Measurements from ENCODE around the gene DNAJB5. TPM values are rescaled to one million over a fixed set of nuclear protein-coding genes. Genes with fewer than 3 reads are reported as not detected.

Gene DNAJB5
- total and polyA plus RNA-seq, 9 of the 15 experiments (the other 6 are each of a cell fraction or from before 2014, with no cell fraction given): 0.15 to 7.4 (median 3.7) TPM

Other genes with a start within 250 kb of the DNAJB5 start
- gene PHF24, start 31.5 kb upstream of the DNAJB5 start, total RNA-seq (2014; rRNA removed): not detected in 2 replicates
- gene PHF24, start 31.5 kb upstream of the DNAJB5 start, total RNA-seq (2014; rRNA removed; fragmentation: Illumina TruSeq; extraction: Trizol): not detected in 2 replicates
- not detected in 2 replicates for gene PHF24, start 31.5 kb upstream of the DNAJB5 start, total RNA-seq (2015; rRNA removed; fragmentation: Illumina TruSeq; extraction: Trizol)
- not detected in 2 replicates for gene PHF24, start 31.5 kb upstream of the DNAJB5 start, total RNA-seq (2021)
- 0.01 TPM in 2 replicates for gene PHF24, start 31.5 kb upstream of the DNAJB5 start, polyA plus RNA-seq (2011; rRNA removed)
- gene PHF24, start 31.5 kb upstream of the DNAJB5 start, polyA plus RNA-seq (2014; fragmentation: Illumina TruSeq; extraction: Trizol): not detected in 2 replicates
- not detected for gene PHF24, start 31.5 kb upstream of the DNAJB5 start, polyA plus RNA-seq (2014; fragmentation: Nextera tagmentation; extraction: Ambion mirVana)
- 0.01 TPM in 1 of 2 replicates, not detected in the other for gene PHF24, start 31.5 kb upstream of the DNAJB5 start, polyA plus RNA-seq (2014; rRNA removed)
- 192 and 235 TPM in 2 replicates for gene VCP, start 82.9 kb downstream of the DNAJB5 start, total RNA-seq (2014; rRNA removed)
- 199 and 201 TPM in 2 replicates for gene VCP, start 82.9 kb downstream of the DNAJB5 start, total RNA-seq (2014; rRNA removed; fragmentation: Illumina TruSeq; extraction: Trizol)
- gene VCP, start 82.9 kb downstream of the DNAJB5 start, total RNA-seq (2015; rRNA removed; fragmentation: Illumina TruSeq; extraction: Trizol): 199 TPM in 2 replicates
- gene VCP, start 82.9 kb downstream of the DNAJB5 start, total RNA-seq (2021): 232 and 256 TPM in 2 replicates
- gene VCP, start 82.9 kb downstream of the DNAJB5 start, polyA plus RNA-seq (2011; rRNA removed): 221 and 257 TPM in 2 replicates
- 209 and 259 TPM in 2 replicates for gene VCP, start 82.9 kb downstream of the DNAJB5 start, polyA plus RNA-seq (2014; fragmentation: Illumina TruSeq; extraction: Trizol)
- gene VCP, start 82.9 kb downstream of the DNAJB5 start, polyA plus RNA-seq (2014; fragmentation: Nextera tagmentation; extraction: Ambion mirVana): 10 to 100 TPM in 1 of 2 experiments, 1 to 10 TPM in 1; 7.1 to 15.6 TPM
- gene VCP, start 82.9 kb downstream of the DNAJB5 start, polyA plus RNA-seq (2014; rRNA removed): 128 and 140 TPM in 2 replicates
- 27.3 and 30.8 TPM in 2 replicates for gene FANCG, start 90.2 kb downstream of the DNAJB5 start, total RNA-seq (2014; rRNA removed)
- gene FANCG, start 90.2 kb downstream of the DNAJB5 start, total RNA-seq (2014; rRNA removed; fragmentation: Illumina TruSeq; extraction: Trizol): 26.4 and 28.3 TPM in 2 replicates
- 30.0 and 31.0 TPM in 2 replicates for gene FANCG, start 90.2 kb downstream of the DNAJB5 start, total RNA-seq (2015; rRNA removed; fragmentation: Illumina TruSeq; extraction: Trizol)
- 38.4 and 41.2 TPM in 2 replicates for gene FANCG, start 90.2 kb downstream of the DNAJB5 start, total RNA-seq (2021)
- 30.4 and 34.6 TPM in 2 replicates for gene FANCG, start 90.2 kb downstream of the DNAJB5 start, polyA plus RNA-seq (2011; rRNA removed)
- gene FANCG, start 90.2 kb downstream of the DNAJB5 start, polyA plus RNA-seq (2014; fragmentation: Illumina TruSeq; extraction: Trizol): 33.3 and 34.4 TPM in 2 replicates
- gene FANCG, start 90.2 kb downstream of the DNAJB5 start, polyA plus RNA-seq (2014; fragmentation: Nextera tagmentation; extraction: Ambion mirVana): 10 to 100 TPM in 1 of 2 experiments, 1 to 10 TPM in 1; 7.5 to 12.2 TPM
- gene FANCG, start 90.2 kb downstream of the DNAJB5 start, polyA plus RNA-seq (2014; rRNA removed): 39.0 and 43.9 TPM in 2 replicates
- gene PIGO, start 106.8 kb downstream of the DNAJB5 start, total RNA-seq (2014; rRNA removed): 11.3 and 11.5 TPM in 2 replicates
- gene PIGO, start 106.8 kb downstream of the DNAJB5 start, total RNA-seq (2014; rRNA removed; fragmentation: Illumina TruSeq; extraction: Trizol): 5.4 and 6.7 TPM in 2 replicates
- 5.7 TPM in 2 replicates for gene PIGO, start 106.8 kb downstream of the DNAJB5 start, total RNA-seq (2015; rRNA removed; fragmentation: Illumina TruSeq; extraction: Trizol)
- gene PIGO, start 106.8 kb downstream of the DNAJB5 start, total RNA-seq (2021): 13.7 and 15.8 TPM in 2 replicates
- gene PIGO, start 106.8 kb downstream of the DNAJB5 start, polyA plus RNA-seq (2011; rRNA removed): 9.7 and 15.0 TPM in 2 replicates
- gene PIGO, start 106.8 kb downstream of the DNAJB5 start, polyA plus RNA-seq (2014; fragmentation: Illumina TruSeq; extraction: Trizol): 10.1 and 12.2 TPM in 2 replicates
- 1 to 10 TPM; 5.6 to 5.9 TPM for gene PIGO, start 106.8 kb downstream of the DNAJB5 start, polyA plus RNA-seq (2014; fragmentation: Nextera tagmentation; extraction: Ambion mirVana)
- gene PIGO, start 106.8 kb downstream of the DNAJB5 start, polyA plus RNA-seq (2014; rRNA removed): 10.2 and 11.1 TPM in 2 replicates
- 215 and 273 TPM in 2 replicates for gene STOML2, start 113.4 kb downstream of the DNAJB5 start, total RNA-seq (2014; rRNA removed)
- gene STOML2, start 113.4 kb downstream of the DNAJB5 start, total RNA-seq (2014; rRNA removed; fragmentation: Illumina TruSeq; extraction: Trizol): 109 and 132 TPM in 2 replicates
- 131 and 132 TPM in 2 replicates for gene STOML2, start 113.4 kb downstream of the DNAJB5 start, total RNA-seq (2015; rRNA removed; fragmentation: Illumina TruSeq; extraction: Trizol)
- 211 and 214 TPM in 2 replicates for gene STOML2, start 113.4 kb downstream of the DNAJB5 start, total RNA-seq (2021)
- 196 and 209 TPM in 2 replicates for gene STOML2, start 113.4 kb downstream of the DNAJB5 start, polyA plus RNA-seq (2011; rRNA removed)
- 174 and 184 TPM in 2 replicates for gene STOML2, start 113.4 kb downstream of the DNAJB5 start, polyA plus RNA-seq (2014; fragmentation: Illumina TruSeq; extraction: Trizol)
- gene STOML2, start 113.4 kb downstream of the DNAJB5 start, polyA plus RNA-seq (2014; fragmentation: Nextera tagmentation; extraction: Ambion mirVana): 100 to 1,000 TPM; 110 to 125 TPM
- 220 and 244 TPM in 2 replicates for gene STOML2, start 113.4 kb downstream of the DNAJB5 start, polyA plus RNA-seq (2014; rRNA removed)
- gene ATOSB, start 126.1 kb downstream of the DNAJB5 start, total RNA-seq (2014; rRNA removed): 4.2 and 4.7 TPM in 2 replicates
- gene ATOSB, start 126.1 kb downstream of the DNAJB5 start, total RNA-seq (2014; rRNA removed; fragmentation: Illumina TruSeq; extraction: Trizol): 2.1 and 2.3 TPM in 2 replicates
- gene ATOSB, start 126.1 kb downstream of the DNAJB5 start, total RNA-seq (2015; rRNA removed; fragmentation: Illumina TruSeq; extraction: Trizol): 3.6 and 4.0 TPM in 2 replicates
- 4.0 and 6.0 TPM in 2 replicates for gene ATOSB, start 126.1 kb downstream of the DNAJB5 start, total RNA-seq (2021)
- 8.0 and 10.2 TPM in 2 replicates for gene ATOSB, start 126.1 kb downstream of the DNAJB5 start, polyA plus RNA-seq (2011; rRNA removed)
- gene ATOSB, start 126.1 kb downstream of the DNAJB5 start, polyA plus RNA-seq (2014; fragmentation: Illumina TruSeq; extraction: Trizol): 4.5 and 6.0 TPM in 2 replicates
- 1 to 10 TPM in 1 of 2 experiments, under 1 TPM in 1; 0.45 to 1.1 TPM for gene ATOSB, start 126.1 kb downstream of the DNAJB5 start, polyA plus RNA-seq (2014; fragmentation: Nextera tagmentation; extraction: Ambion mirVana)
- gene ATOSB, start 126.1 kb downstream of the DNAJB5 start, polyA plus RNA-seq (2014; rRNA removed): 6.4 and 7.0 TPM in 2 replicates
- 7.0 and 9.1 TPM in 2 replicates for gene UNC13B, start 172.3 kb downstream of the DNAJB5 start, total RNA-seq (2014; rRNA removed)
- 8.9 and 9.6 TPM in 2 replicates for gene UNC13B, start 172.3 kb downstream of the DNAJB5 start, total RNA-seq (2014; rRNA removed; fragmentation: Illumina TruSeq; extraction: Trizol)
- 8.2 and 8.3 TPM in 2 replicates for gene UNC13B, start 172.3 kb downstream of the DNAJB5 start, total RNA-seq (2015; rRNA removed; fragmentation: Illumina TruSeq; extraction: Trizol)
- 11.1 and 11.5 TPM in 2 replicates for gene UNC13B, start 172.3 kb downstream of the DNAJB5 start, total RNA-seq (2021)
- gene UNC13B, start 172.3 kb downstream of the DNAJB5 start, polyA plus RNA-seq (2011; rRNA removed): 7.5 and 10.0 TPM in 2 replicates
- gene UNC13B, start 172.3 kb downstream of the DNAJB5 start, polyA plus RNA-seq (2014; fragmentation: Illumina TruSeq; extraction: Trizol): 10.0 and 11.3 TPM in 2 replicates
- 1 to 10 TPM; 2.4 to 3.9 TPM for gene UNC13B, start 172.3 kb downstream of the DNAJB5 start, polyA plus RNA-seq (2014; fragmentation: Nextera tagmentation; extraction: Ambion mirVana)
- gene UNC13B, start 172.3 kb downstream of the DNAJB5 start, polyA plus RNA-seq (2014; rRNA removed): 8.6 and 9.0 TPM in 2 replicates